HG02759 (cell line): Measurements from ENCODE around the gene POU2F1.

Experiments used
- ATAC-seq: cut with Tn5 transposase; IDR thresholded peaks from one replicate; pipeline ENCODE4 v1.9.1; 2021; ENCODE audit warnings: mild to moderate bottlenecking, moderate library complexity; ENCODE audit not compliant: unreplicated experiment

Gene POU2F1

DNA sequence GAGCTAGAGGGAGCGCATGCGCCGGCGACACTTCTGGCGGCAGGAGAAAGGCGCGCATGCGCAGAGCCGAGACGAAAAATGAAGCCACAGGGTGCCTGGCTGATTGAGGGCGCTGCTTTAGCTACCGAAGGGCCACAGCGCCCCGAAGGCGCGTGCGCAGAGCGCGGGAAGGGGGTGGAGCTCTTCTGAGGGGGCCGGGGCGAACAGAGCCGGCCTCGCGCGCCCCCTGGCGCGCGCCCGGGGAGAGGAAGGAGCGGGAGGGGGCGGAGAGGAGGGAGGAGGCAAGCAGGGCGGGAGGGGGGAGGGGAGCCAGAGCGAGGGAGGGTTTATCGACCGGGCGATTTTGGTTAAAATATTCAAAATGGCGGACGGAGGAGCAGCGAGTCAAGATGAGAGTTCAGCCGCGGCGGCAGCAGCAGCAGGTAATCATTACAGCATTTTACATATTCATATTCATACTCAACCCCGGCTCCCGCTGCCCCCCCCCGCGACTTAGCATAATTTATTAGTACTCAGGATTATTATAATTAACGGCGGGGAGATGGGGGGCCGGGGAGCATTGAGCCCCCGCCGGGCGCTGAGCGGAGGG lies at the start of gene POU2F1:
Gene POU2F1, plus strand, starts transcription at position 350 of the 589 bp plus-strand sequence. Its CDS starts 12 bp downstream, at position 362.
- ATAC-seq, result peak; percentile 61

DNA sequence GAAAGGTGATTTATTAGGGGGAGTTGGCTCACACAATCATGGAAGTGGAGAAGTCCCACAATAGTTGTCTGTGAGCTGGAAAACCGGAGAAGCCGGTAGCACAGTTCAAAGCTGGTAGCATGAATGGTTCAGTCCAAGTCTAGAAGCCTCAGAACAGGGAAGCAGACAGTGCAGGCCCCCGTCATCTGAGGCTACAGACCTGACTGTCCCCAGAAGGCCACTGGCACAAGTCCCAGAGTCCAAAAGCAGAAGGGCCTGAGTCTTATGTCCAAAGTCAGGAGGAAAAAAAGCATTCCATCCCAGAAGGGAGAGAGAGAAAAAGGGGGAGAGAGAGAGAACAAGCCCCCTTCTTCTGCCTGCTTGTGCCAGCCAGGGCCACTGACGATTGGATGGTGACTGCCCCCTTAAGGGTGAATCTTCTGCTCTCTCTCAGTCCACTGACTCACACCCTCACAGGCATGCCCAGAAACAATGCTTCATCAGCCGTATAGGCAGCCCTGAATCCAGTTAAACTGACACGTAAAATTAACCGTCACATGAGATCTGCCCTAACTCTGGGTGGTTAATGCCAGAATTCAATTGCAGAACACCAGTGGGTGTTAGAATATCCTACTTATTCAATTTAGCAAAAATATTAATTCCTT lies 49.3 kb upstream of the POU2F1 start:
- ATAC-seq, result no peak

DNA sequence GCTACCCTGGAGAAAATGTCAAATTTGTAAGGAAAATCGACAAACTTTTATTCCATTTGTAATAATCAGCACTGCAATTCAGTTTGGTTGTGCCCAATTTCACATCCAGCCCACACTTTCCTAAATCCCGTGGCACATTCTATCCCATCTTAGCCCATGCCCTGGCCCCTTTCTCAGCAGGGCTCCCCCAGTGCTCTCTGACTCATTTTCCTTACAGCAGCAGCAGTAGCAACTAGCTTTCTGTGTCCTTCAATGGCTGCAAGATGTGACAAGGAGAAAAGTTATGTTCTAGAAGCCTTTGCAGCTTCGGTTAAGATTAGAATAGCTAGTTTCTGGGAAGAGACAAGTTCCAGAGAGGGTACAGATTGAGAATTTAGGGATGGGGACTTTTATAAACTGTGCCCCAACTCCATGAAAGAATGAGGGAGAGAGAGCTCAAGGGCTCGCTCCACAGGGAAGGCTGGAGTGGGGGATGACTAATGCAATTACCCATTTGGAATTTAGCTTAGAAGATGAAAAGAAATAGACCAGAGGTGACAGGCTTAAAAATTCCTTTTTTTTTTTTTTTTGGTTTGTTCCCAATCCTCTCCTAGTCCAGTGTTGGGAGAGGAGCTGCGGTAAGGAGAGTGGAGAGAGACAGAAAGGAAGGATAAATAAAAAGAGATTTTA lies 47.0 kb upstream of the POU2F1 start:
- no peak for ATAC-seq

DNA sequence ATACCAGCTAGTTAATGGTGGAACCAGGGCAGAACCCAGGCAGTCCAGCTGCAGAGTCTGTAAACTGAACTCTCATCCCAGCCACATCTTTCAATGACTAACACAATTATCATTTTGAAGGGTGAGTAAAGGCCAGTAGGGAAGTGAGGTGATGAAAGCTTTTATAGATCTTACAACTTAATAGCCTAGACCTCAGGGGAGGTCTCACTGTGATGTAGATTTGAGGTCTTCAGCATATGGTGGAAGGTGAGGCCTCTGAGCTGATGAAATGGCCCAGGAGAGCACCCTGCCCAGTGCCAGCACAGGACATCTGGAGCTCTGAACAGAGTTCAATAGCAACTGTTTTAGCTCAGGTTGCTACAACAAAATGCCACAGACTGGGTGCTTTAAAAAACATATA lies 44.8 kb upstream of the POU2F1 start:
- no peak for ATAC-seq

DNA sequence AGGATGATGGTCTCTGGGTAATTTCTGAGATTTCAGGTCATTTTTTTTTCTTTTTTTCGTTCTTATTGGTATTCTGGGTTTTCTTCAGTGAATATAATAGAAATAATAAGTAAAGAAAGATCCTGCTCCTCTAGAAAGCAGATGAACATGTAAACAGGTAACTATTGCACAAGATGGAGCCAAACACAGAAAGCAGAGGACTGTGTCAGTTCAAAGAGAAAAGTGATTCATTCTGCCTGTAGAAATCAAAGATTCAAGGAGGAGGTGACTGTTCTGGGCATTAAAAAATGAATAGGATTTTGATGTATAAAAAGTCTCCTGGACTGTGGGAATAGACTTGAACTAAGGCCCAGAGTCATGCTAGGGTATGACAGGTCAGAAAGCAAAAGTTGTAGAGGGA lies 41.9 kb upstream of the POU2F1 start:
- ATAC-seq, result no peak

DNA sequence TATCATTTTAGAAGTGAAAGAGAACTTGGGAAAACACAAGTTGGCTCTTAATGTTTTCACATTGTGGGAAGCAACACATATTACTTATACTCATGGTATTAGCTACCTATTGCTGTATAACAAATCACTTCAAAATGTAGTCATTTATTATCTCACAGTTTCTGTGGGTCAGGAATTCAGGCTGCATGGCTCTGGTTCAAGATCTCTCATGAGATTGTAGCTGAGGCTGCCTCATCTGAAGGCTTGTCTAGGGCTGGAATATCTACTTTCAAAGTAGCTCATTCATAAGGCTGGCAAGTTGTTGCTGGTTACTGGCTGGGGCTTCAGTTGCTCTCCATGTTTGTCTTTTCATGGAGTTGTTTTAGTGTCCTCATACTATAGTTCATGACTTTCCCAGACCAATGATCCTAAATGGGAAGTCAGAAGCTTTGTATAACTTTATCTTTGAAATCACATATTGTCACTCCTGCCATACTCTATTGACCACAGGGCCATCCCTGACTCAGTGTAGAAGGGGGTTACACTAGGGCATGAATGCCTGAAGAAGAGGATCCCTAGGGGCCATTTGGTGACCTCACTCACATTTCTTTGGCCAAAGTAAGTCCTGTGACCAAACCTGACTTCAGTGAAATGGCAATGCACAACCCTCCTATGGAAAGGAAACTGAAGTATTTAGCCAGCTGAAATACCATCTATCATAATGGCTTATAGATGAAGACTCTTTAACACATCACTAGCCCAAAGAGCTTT lies 37.9 kb upstream of the POU2F1 start:
- no peak for ATAC-seq

DNA sequence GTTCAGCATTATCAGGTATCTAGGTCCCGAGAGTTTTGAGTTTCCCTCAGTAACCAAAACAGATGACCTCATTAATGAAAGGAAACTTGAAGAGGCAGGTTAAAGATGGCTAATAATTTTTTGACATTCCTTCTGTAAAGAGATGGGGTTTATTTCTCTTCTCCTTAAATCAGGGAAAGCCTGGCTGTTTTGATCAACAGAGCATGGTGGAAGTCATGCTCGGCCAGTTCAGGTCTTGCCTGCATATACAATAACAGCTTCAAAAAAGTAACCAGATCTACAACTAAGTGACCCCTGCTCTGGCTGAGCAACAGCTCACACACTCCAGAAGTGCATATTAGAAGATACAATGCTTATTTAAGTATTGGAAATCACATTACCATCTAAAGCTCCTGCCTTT lies 36.6 kb upstream of the POU2F1 start:
- ATAC-seq, result no peak

DNA sequence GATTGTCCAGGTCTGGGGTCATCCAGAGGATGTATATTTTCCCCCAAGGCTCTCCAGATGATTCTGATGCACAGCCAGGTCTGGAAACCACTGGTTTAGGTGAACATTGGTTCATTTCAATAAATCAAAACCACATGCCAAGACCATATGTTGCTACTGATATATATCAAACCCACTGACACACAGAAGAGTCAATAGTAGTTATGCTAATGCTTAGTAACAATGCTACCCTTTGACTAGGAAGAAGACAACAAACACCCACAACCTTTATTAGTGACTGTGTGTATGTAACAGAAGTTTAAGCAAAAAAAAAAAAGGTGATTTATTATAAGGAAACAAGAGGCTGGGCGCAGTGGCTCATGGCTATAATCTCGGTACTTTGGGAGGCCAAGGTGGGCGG lies 35.6 kb upstream of the POU2F1 start:
- ATAC-seq, result no peak

DNA sequence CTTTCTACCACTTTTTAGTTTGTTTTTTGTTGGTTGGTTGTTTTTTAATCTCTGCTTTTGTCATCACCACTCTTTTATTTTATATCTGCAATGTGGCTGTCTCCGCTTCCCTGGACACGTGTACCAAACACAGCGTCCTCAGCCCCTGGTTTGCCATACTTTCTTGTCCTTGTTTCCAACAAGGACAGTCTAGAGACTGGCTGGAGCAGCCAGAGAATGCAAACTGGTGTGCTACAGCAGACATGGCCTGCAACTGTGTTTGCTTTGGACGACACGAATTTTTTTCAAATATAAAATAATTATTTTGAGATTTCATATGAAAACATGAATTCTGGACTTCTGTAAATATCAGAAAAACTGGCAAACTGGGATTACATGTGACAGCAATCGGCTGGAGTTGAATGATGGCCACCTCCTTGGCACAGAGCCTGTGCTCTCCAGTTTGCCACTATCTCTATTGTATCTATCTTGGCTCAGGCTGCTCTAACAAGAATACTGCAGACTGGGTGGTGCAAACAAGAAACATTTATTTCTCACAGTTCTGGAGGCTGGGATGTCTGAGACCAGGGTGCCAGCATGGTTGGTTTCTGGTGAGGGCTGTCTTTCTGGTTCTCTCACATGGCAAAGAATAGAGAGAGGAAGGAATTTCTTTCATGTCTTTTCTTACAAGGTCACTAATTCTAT lies 34.6 kb upstream of the POU2F1 start:
- no peak for ATAC-seq

DNA sequence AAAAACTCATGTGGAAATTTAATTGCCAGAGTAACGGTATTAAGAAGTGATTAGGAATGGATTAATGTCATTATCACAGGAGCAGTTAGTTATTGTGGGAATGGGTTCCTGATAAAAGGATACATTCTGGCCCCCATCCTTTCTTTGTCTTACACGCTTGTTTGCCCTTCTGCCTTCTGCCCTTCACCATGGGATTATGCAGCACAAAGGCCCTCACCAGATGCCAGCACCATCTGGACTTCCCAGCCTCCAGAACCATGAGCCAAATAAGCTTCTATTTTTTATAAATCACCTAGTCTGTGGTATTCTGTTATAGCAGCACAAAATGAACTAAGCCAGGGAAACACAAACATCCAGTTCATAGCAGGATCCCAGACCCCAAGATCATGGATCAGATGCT lies 33.9 kb upstream of the POU2F1 start:
- no peak for ATAC-seq

DNA sequence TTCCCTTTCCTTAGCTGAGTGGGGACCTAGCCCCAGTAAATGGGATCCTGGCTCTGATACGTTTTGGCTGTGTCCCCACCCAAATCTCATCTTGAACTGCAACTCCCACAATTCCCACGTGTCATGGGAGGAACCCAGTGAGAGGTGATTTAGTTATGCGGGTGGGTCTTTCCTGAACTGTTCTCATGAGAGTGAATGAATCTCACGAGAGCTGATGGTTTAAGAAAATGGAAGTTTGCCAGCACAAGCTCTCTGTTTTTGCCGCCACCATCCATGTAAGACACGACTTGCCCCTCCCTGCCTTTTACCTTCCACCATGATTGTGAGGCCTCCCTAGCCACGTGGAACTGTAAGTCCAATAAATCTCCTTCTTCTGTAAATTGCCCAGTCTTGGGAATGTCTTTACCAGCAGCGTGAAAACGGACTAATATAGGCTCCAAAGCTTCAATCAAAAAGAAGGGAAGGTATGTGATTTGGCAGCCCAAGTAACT lies 29.9 kb upstream of the POU2F1 start:
- ATAC-seq, result no peak

DNA sequence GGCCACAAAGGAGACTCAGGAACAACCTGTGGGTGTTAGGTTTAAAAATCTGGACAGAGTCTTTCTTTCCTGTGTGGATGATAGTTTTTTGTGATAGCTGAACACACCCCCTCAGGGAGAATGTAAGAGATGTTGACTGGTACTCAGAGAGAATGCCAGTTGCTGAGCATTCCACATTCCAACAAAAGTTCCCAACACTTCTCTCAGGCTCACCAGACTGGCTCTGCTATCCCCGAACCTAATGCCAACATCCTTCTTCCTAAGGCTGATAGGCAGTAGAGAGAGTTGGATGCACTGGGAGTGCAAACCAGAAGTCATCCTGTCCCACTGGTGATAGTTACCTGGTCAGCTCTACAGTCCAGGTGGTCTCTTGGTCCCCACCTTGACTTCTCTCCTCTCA lies 28.7 kb upstream of the POU2F1 start:
- ATAC-seq, result no peak

DNA sequence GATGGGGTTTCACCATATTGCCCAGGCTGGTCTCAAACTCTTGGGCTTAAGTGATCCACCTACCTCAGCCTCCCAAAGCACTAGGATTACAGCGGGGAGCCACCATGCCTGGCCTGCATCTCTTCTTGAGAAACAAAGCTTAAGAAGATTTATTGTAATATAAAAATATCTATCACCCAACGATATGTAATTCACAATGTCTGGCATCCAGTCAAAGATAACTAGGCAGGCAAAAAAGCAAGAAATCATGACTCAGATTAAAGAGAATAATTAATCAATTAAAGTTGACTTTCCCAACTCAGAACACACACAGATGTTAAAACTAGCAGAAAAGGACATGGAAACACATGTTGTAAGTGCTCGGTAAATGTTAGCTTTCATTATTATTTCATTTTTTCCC lies 26.5 kb upstream of the POU2F1 start:
- ATAC-seq, result no peak

DNA sequence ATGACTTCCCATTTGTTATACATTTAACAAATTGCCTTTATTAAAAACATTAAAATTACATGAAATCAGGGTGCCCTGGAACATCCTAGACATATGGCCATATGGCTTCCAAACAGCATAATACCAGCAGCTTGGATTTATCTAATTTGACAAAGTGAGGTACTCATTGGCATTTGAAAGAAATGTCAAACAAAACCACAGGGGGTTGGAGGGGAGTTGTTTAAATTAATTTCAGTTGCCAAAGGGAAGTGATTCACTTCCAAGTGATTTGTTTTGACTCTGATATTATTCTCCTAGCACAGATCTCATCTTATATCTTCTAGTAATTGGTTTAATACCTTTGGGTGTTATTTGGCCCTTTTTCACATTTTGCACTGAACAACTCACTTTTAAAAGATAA lies 24.5 kb upstream of the POU2F1 start:
- no peak for ATAC-seq

DNA sequence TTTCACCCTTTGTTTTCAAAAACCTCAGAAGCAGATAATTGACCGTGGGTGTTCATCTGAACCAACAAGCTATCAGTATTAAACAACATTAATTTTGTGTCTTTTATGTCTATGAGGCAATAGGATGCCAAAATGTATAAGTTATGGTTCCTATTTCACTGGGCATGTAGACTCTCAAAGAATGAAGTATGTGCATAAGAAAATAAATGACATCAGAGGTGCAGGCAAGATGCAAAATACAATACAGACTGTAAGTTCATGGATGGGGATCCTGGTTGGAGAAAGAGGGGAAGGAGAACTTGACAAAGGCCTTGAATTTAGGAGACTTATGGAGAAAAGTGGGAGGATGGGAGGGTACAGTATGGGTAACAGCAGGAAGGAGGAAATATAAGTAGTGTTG lies 23.4 kb upstream of the POU2F1 start:
- ATAC-seq, result no peak

DNA sequence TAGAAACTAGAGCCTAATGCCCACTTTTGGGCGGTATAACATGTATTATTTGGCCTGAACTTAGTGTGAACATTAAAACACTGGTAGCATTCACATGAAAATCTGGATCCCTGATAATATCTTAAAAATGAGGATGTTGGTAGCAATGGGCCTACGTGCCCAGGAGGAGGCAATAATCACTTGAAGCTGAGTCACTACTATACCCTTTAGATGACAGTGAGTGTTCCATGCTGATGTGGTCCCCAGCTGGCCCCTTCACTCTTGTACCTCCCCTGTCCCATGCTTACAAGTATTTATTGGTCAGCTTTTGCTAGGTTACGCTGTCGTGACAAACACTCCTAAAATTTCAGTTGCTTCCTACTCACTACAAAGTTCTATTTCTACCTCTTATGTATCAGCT lies 23.0 kb upstream of the POU2F1 start:
- no peak for ATAC-seq

DNA sequence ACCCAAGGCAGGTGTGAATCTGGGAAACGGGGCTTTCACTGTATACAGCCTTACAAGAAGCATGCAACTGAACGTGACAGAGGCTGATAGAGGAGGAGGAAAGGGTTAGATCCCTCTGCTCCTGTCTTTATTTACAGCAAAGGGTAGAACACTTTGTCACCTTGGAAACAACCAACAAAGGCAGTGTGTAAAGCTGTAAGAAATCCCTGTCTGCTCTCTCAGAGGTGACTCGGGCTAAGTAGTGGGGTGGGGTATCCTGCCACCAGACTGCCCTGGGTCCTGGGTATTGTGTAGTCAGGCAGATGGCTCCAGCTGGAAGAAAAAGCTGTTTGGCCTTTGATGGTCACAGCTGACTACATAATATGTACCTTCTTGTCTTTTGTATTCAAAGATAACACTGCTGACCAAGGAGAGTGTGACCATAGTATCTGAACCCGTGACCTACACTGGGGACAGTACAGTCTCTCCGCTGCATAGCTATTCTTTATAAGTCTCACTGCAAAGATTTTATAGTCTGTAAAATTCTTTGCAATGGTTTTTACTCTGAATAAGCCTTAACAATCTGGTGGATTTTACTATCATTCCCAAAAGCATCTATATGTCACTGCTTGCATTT lies 22.1 kb upstream of the POU2F1 start:
- no peak for ATAC-seq

DNA sequence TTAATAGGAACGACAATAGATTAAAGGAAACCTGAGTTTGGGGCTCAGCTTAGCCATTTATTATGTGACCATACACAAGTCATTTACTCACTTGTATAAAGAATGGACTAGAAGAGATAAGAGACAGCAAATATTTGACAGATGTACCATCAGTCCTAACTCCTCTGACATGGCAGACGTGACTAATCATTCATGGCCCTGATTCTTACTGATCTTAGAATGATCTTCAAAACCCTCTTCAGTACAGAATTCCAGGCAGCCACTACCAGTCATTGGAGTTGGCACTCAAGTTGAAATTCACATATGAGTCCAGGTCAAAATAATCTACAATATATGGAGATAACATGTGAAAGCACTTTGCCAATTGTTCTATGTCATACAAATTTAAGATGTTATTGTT lies 21.0 kb upstream of the POU2F1 start:
- no peak for ATAC-seq

DNA sequence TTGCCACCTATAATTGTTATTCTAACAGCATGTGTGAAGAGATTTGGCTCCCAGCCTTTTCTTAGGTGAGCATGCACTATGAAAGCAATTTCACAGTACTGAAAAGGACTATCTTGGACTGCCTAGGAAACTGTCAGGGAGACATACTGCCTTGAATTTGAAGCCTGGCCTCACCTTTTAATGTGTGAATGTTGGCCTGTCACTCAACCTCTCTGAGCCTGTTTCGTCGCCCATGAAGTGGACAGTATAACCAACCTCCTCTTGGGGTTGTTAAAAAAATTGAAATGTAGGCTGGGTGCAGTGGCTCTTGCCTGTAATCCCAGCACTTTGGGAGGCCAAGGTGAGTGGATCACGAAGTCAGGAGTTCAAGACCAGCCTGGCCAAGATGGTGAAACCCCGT lies 20.4 kb upstream of the POU2F1 start:
- ATAC-seq, result no peak

DNA sequence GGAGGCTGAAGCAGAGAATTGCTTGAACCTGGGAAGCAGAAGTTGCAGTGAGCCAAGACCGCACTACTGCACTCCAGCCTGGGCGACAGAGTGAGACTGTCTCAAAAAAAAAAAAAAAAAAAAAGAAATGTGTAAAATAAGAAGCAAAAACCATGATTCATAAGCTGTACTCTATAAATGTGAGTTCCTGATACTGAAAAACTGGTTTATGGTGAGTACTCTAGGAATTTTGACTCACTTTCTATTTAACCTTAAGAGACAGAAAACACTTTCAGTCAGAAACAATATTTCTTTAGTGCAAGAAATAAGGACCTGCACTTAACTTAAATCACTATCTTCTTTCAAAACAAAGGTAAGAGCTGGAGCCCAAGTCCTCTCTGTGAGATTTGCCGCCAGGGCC lies 19.9 kb upstream of the POU2F1 start:
- ATAC-seq, result no peak

DNA sequence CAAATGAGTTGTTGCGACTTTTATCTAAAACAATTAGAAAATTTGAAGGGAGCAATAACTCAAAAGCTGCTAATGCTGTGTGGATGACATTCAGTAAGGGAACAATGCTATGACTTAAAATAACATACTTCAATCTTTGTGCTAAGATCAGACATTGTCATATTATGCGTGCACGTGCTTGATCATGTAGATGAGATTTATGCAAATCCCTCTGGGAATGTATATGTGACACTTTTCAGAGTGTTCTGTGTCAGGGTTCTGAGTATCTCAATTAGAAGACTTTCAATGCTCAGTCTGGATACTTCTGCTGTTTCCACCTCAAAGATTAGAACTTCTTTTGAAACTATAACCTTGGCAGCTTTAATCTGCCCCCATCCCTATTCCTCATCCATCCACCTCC lies 18.6 kb upstream of the POU2F1 start:
- no peak for ATAC-seq
